Measurements from ENCODE around the gene QPRT.
"Not testable (repeated sequence)": the region's sequence is repeated elsewhere in the genome, so short reads cannot be mapped to it uniquely, and the experiment has no call there.

Gene QPRT

DNA sequence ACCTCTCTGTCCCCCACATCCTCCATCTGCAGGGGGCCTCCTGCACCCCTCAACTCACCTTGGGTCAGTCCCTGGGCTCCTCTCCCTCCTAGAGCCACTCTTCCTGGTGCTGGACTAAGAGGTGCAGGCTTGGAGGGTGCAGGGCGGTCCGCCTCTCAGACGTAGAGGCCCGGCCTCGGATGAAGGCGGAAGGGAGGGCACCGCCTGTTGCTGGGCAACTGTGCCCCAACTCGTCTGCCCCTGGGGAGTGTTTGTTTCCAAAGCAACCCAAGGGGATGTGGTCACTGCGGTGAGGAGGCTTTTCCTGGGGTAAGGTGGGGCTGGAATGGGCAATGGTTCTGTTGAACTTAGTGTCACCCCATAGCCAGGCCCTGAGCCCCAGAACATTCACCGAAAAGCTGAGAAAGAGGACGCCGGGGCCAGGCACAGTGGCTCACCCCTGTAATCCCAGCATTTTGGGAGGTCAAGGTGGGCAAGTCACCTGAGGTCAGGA, 66.9 kb downstream of the QPRT start, which contains the start of gene C16orf54:
Gene C16orf54 (minus strand): TSS at position 138 of the 493 bp plus-strand sequence. CDS start 1,039 bp downstream, outside the sequence.
- DNase-seq (ENCODE audit: low read depth in 2 of 2) = peak; percentile 86 to 87

DNA sequence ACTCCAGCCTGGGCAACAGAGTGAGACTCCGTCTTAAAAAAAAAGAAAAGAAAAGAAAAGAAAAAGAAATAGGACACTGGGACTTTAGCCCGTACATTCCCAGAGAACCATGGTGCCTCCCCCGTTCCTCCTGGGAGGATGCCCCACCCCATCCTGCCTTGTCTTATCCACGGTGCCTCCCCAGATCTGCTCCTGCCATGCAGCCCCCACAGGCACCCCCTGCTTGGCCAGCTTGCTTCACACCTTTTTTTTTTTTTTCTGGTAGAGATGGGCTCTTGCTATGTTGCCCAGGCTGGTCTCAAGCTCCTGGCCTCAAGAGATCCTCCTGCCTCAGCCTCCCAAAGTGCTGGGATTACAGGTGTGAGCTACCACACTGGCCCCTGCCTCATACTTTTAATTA, 67.5 kb downstream of the QPRT start:
- not testable (repeated sequence) for DNase-seq (ENCODE audit: low read depth in 2 of 2)

All from stimulated activated CD8-positive, alpha-beta memory T cell treated with anti-CD3 and anti-CD28 coated beads, Interleukin-15, amount 100 ng/mL, for 48 hours (primary cell).